ENCODE data around the gene GBA2.

GRCh38 chr9:35790385-35791296 is 41.6 kb upstream of the GBA2 start:
- TF ChIP-seq CTCF (IDR thresholded peaks at IDR 0.05): peak; percentile 75 to 91 (median 83)
- no peak for TF ChIP-seq POLR2A (IDR thresholded peaks at IDR 0.05)
